RWPE1 (cell line): Measurements from ENCODE around the gene PDE8B.

Source experiments
- CTCF ChIA-PET: fragments of 350-600 bp; sonication (Branson Sonifier 250); formaldehyde crosslinking; extraction: SDS; loops from one replicate; lab custom pipeline; 2021; lab: Yijun Ruan, JAX
- POLR2A ChIA-PET: fragments of 400-600 bp; formaldehyde crosslinking; extraction: SDS; loops from one replicate; lab custom pipeline; 2020; ENCODE audit warnings: antibody characterized with exemption; ENCODE audit not compliant: low non-redundant PET; lab: Yijun Ruan, JAX
- DNase-seq: peaks from one replicate; pipeline ENCODE4 v3.0.0; 2012; ENCODE audit warnings: low spot score
- H3K27ac ChIP-seq: fragments of 450-650 bp; 2 replicates; pipeline ENCODE4 v1.5.1; 2017
- CTCF ChIP-seq: fragments of 450-650 bp; conservative IDR thresholded peaks from 2 replicates; pipeline ENCODE4 v1.5.1; 2017; ENCODE audit warnings: low read depth, mild to moderate bottlenecking

Gene PDE8B

GRCh38 chr5:77267496-77267895 is 57.0 kb downstream of the PDE8B start:
- no peak overlapping the region for H3K27ac ChIP-seq
- no peak for TF ChIP-seq CTCF
- POLR2A ChIA-PET = no interaction called here
- no peak for DNase-seq
- CTCF ChIA-PET = interaction anchor here (0.6 kb wide), 2 partner anchors 122 to 447 kb away, joined by 4 read pairs; no protein-coding TSS in a partner anchor

GRCh38 chr5:77272206-77272605 is 61.7 kb downstream of the PDE8B start:
- POLR2A ChIA-PET = no interaction called here
- CTCF ChIA-PET = interaction anchor here (0.7 kb wide), 1 partner anchor 1769 kb away, joined by 3 read pairs; no protein-coding TSS in a partner anchor
- DNase-seq = no peak
- H3K27ac ChIP-seq = no peak overlapping the region
- TF ChIP-seq CTCF = no peak

GRCh38 chr5:77277759-77278158 is 67.3 kb downstream of the PDE8B start:
- CTCF ChIA-PET = no interaction called here
- POLR2A ChIA-PET = no interaction called here
- no peak for DNase-seq
- no peak overlapping the region for H3K27ac ChIP-seq
- no peak for TF ChIP-seq CTCF

GRCh38 chr5:77280036-77280435 is 69.6 kb downstream of the PDE8B start:
- no peak overlapping the region for H3K27ac ChIP-seq
- POLR2A ChIA-PET = no interaction called here

GRCh38 chr5:77281969-77282336 is 71.5 kb downstream of the PDE8B start:
- ChIA-PET CTCF (interaction anchor here (0.5 to 0.6 kb wide), 2 partner anchors 11 to 160 kb away, joined by 3 read pairs; no protein-coding TSS in a partner anchor), POLR2A (no interaction called here)
- no peak for TF ChIP-seq CTCF
- peak overlapping the region; percentile 34; the same call in 1 of the 2 replicates for H3K27ac ChIP-seq
- no peak for DNase-seq

More at GRCh38 chr5:77280036-77280435, 69.6 kb downstream of the PDE8B start:
- CTCF ChIA-PET = interaction anchor here (0.7 kb wide), 1 partner anchor 42 kb away, joined by 3 read pairs; no protein-coding TSS in a partner anchor
- no peak for TF ChIP-seq CTCF
- no peak for DNase-seq

- no peak; the same call in 1 of the 2 replicates for TF ChIP-seq CTCF
- CTCF ChIA-PET = interaction anchor here (0.5 to 0.7 kb wide), 3 partner anchors 113 to 450 kb away, joined by 3 read pairs; no protein-coding TSS in a partner anchor
- DNase-seq = peak; percentile 73
- POLR2A ChIA-PET = no interaction called here
- H3K27ac ChIP-seq = peak overlapping the region; percentile 34
These were observed 72.0 kb downstream of the PDE8B start for GRCh38 chr5:77282337-77283027.
